GM23248 (cell line): Measurements from ENCODE around the gene TMEM201.

Experiments
- EZH2 ChIP-seq: fragments of 200-600 bp; sonication (generic); IDR thresholded peaks from 2 replicates; pipeline ENCODE4 v1.6.1; 2018; ENCODE audit warnings: antibody characterized with exemption, mild to moderate bottlenecking; ENCODE audit not compliant: insufficient read depth, poor library complexity, severe bottlenecking
- EZH2phosphoT487 ChIP-seq: fragments of 200-600 bp; sonication (generic); IDR thresholded peaks from 2 replicates; pipeline ENCODE4 v1.6.1; 2018; ENCODE audit warnings: antibody characterized with exemption, moderate library complexity, mild to moderate bottlenecking, low read depth; ENCODE audit not compliant: insufficient read depth

GRCh38 chr1:9629445-9630201, 40.9 kb downstream of the TMEM201 start:
- TF ChIP-seq EZH2 (no peak), EZH2phosphoT487 (no peak)
